NCI-H1436 treated with DMSO at 0.1 percent for 48 hours (cell line): ENCODE data around the gene PALM.
"Not testable (repeated sequence)": the region's sequence is repeated elsewhere in the genome, so short reads cannot be mapped to it uniquely, and the experiment has no call there.

Experiments used
- DNase-seq: peaks from one replicate; lab custom pipeline; 2025; lab: John Stamatoyannopoulos, UW

Gene PALM

GRCh38 chr19:708154-709143, at the start of gene PALM:
Gene PALM (plus strand): TSS chr19:708935. CDS start chr19:709147, 212 bp downstream.
- DNase-seq = no peak

GRCh38 chr19:660793-661426, 47.8 kb upstream of the PALM start:
- DNase-seq = no peak

- no peak for DNase-seq
These were observed 47.1 kb upstream of the PALM start for GRCh38 chr19:661427-662196.

GRCh38 chr19:662207-662961, 46.4 kb upstream of the PALM start:
- DNase-seq = no peak

GRCh38 chr19:662962-663681, 45.6 kb upstream of the PALM start, which contains the start of gene RNF126:
Gene RNF126 (minus strand): TSS chr19:663214. CDS start chr19:663121, 93 bp downstream.
- DNase-seq = peak; percentile 56

- no peak for DNase-seq
These were observed 45.0 kb upstream of the PALM start for GRCh38 chr19:663682-664117.

- DNase-seq = peak; percentile 47
These were observed 43.8 kb upstream of the PALM start for GRCh38 chr19:664913-665443.

GRCh38 chr19:666985-667573, 41.7 kb upstream of the PALM start:
- not testable (repeated sequence) for DNase-seq

- DNase-seq = not testable (repeated sequence)
These were observed 39.9 kb upstream of the PALM start for GRCh38 chr19:668675-669434.

- no peak for DNase-seq
These were observed 38.1 kb upstream of the PALM start for GRCh38 chr19:670609-671075.

- DNase-seq = no peak
These were observed 34.2 kb upstream of the PALM start for GRCh38 chr19:674282-675151.

- no peak for DNase-seq
These were observed 32.8 kb upstream of the PALM start for GRCh38 chr19:676007-676338.

- DNase-seq = no peak
These were observed 32.2 kb upstream of the PALM start, which contains the start of gene FSTL3 for GRCh38 chr19:676339-677105. Gene FSTL3 (plus strand): TSS chr19:676392. CDS start chr19:676424, 32 bp downstream.

GRCh38 chr19:677201-677600, 31.5 kb upstream of the PALM start:
- no peak for DNase-seq

- no peak for DNase-seq
These were observed 30.9 kb upstream of the PALM start for GRCh38 chr19:677601-678436.

GRCh38 chr19:678791-679388, 29.8 kb upstream of the PALM start:
- no peak for DNase-seq
